GM12878 (cell line): Measurements from ENCODE around the gene PGM2L1. TPM values are rescaled to one million over a fixed set of nuclear protein-coding genes. Genes with fewer than 3 reads are reported as not detected.

Source experiments
- ATAC-seq: fragments of 200-7000 bp; cut with Tn5 transposase; 3 replicates; pipeline ENCODE4 v1.9.1; 2020; ENCODE audit warnings: mild to moderate bottlenecking, moderate library complexity
- BruUV-seq: library from RNA; stranded (reverse); fragments of 400-500 nt; replicated peaks from 2 replicates; lab custom pipeline; 2021; lab: Mats Ljungman, UMichigan
- CTCF ChIA-PET: fragments of 300-600 bp; sonication (Branson Sonifier 250); formaldehyde crosslinking; extraction: SDS; loops from one replicate; lab custom pipeline; 2021; ENCODE audit warnings: inconsistent platforms; lab: Yijun Ruan, JAX
- POLR2A ChIA-PET: fragments of 350-600 bp; formaldehyde crosslinking; extraction: SDS; loops from one replicate; lab custom pipeline; 2021; ENCODE audit warnings: inconsistent platforms; lab: Charles Lee
- RAD21 ChIA-PET: fragments of 300-600 bp; sonication (Branson Sonifier 250); formaldehyde crosslinking; loops from one replicate; lab custom pipeline; 2023; ENCODE audit warnings: antibody characterized with exemption; ENCODE audit not compliant: unreplicated experiment; lab: Charles Lee
- SMC1A ChIA-PET: fragments of 300-600 bp; sonication (Branson Sonifier 250); formaldehyde crosslinking; loops from one replicate; lab custom pipeline; 2023; ENCODE audit not compliant: unreplicated experiment, uncharacterized antibody; lab: Charles Lee
- DNase-seq: peaks from one replicate; pipeline ENCODE4 v3.0.0-alpha.2; 2011; ENCODE audit warnings: low read depth, low spot score
- FAIRE-seq: peaks from 3 replicates; lab custom pipeline; 2011; peaks lifted over from hg19 to GRCh38; lab: Jason Lieb, UNC
- H2AFZ ChIP-seq: 2 replicates; pipeline ENCODE4 v1.6.0; 2011; ENCODE audit warnings: low read depth, low read length, control low read depth; ENCODE audit not compliant: control insufficient read depth
- H3K27ac ChIP-seq: 2 replicates; pipeline ENCODE4 v1.5.1; 2011; ENCODE audit warnings: control low read depth; ENCODE audit not compliant: control insufficient read depth, insufficient read depth
- H3K27me3 ChIP-seq, 2 experiments: replicated peaks in 1 of 2; 2 replicates each; pipeline versions ENCODE4 v1.6.0 to v1.6.1; 2011; ENCODE audit warnings: low read length in 1 of 2; ENCODE audit not compliant: control insufficient read depth in 2 of 2, insufficient read depth in 2 of 2
- H3K36me3 ChIP-seq, 2 experiments: 2 replicates each; pipeline ENCODE4 v1.5.1; 2011; ENCODE audit warnings: low read length in 1 of 2; ENCODE audit not compliant: control insufficient read depth in 2 of 2, insufficient read depth in 2 of 2
- H3K4me1 ChIP-seq: 2 replicates; pipeline ENCODE4 v1.6.1; 2011; ENCODE audit warnings: mild to moderate bottlenecking, low read length, moderate library complexity, mixed read lengths; ENCODE audit not compliant: control insufficient read depth, insufficient read depth
- H3K4me2 ChIP-seq: 2 replicates; pipeline ENCODE4 v1.6.0; 2011; ENCODE audit warnings: control low read depth; ENCODE audit not compliant: control insufficient read depth, insufficient read depth
- H3K4me3 ChIP-seq: fragments of 200-600 bp; sonication (generic); 2 replicates; pipeline ENCODE4 v1.5.1; 2016
- H3K79me2 ChIP-seq: 2 replicates; pipeline ENCODE4 v1.6.0; 2011; ENCODE audit warnings: low read length; ENCODE audit not compliant: control insufficient read depth, insufficient read depth
- H3K9ac ChIP-seq: 2 replicates; pipeline ENCODE4 v1.8.0; 2011; ENCODE audit warnings: low read length, control low read depth, mixed read lengths; ENCODE audit not compliant: control insufficient read depth, insufficient read depth
- H3K9me3 ChIP-seq: replicated peaks from 3 replicates; pipeline ENCODE4 v1.5.1; 2011; ENCODE audit warnings: mild to moderate bottlenecking, low read length; ENCODE audit not compliant: control insufficient read depth, insufficient read depth
- H4K20me1 ChIP-seq: 2 replicates; pipeline ENCODE4 v1.6.0; 2011; ENCODE audit not compliant: control insufficient read depth, insufficient read depth
- ELK1 ChIP-seq: IDR thresholded peaks from 2 replicates; pipeline ENCODE4 v1.6.1; 2012; ENCODE audit warnings: low read depth, low read length, improper control_type of control experiment
- IKZF2 ChIP-seq, 2 experiments: fragments of 450-650 bp; IDR thresholded peaks; 2 replicates each; pipeline ENCODE4 v1.6.1; 2017; ENCODE audit warnings: mild to moderate bottlenecking in 2 of 2, moderate library complexity in 2 of 2
- KLF5 ChIP-seq: fragments of 450-650 bp; IDR thresholded peaks from 2 replicates; pipeline ENCODE4 v1.6.1; 2014; ENCODE audit warnings: mild to moderate bottlenecking; ENCODE audit not compliant: partially characterized antibody
- MTA2 ChIP-seq: fragments of 450-650 bp; IDR thresholded peaks from 2 replicates; pipeline ENCODE4 v1.6.1; 2016; ENCODE audit warnings: low read depth, mild to moderate bottlenecking, moderate library complexity
- PAX5 ChIP-seq: IDR thresholded peaks from 2 replicates; pipeline ENCODE4 v1.6.1; 2011; ENCODE audit warnings: low read depth, low read length, borderline replicate concordance
- REST ChIP-seq: IDR thresholded peaks from 2 replicates; pipeline ENCODE4 v1.6.1; 2012; ENCODE audit warnings: mild to moderate bottlenecking, low read depth, low read length
- SUZ12 ChIP-seq: fragments of 200-600 bp; sonication (generic); IDR thresholded peaks from one replicate; pipeline ENCODE4 v1.6.1; 2018; ENCODE audit warnings: antibody characterized with exemption, mild to moderate bottlenecking; ENCODE audit not compliant: unreplicated experiment
- TCF7 ChIP-seq: IDR thresholded peaks from 2 replicates; pipeline ENCODE4 v1.6.1; 2014; ENCODE audit warnings: antibody characterized with exemption, borderline replicate concordance
- ZNF687 ChIP-seq: fragments of 450-650 bp; IDR thresholded peaks from 2 replicates; pipeline ENCODE4 v1.6.1; 2017; ENCODE audit warnings: mild to moderate bottlenecking, moderate library complexity
- ZSCAN29 ChIP-seq: fragments of 450-650 bp; IDR thresholded peaks from 2 replicates; pipeline ENCODE4 v1.6.1; 2017; ENCODE audit warnings: mild to moderate bottlenecking, moderate library complexity
- WGBS: methylation state at CpG from one replicate; pipeline ENCODE4 v1.1.6; 2016; ENCODE audit warnings: low lambda C conversion rate; ENCODE audit not compliant: insufficient replicate concordance, insufficient coverage; ENCODE audit errors: missing lambda C conversion rate; 5-methylcytosine and 5-hydroxymethylcytosine counted together
- in situ Hi-C: fragments of 300-500 bp; cut with MboI; formaldehyde crosslinking; loops from 9 replicates; pipeline ENCODE4 v1.14.3; 2018; ENCODE audit warnings: mixed read lengths
- intact Hi-C: fragments of 100-400 bp; cut with micrococcal nuclease; formaldehyde crosslinking; loops from one replicate; pipeline ENCODE4 v1.14.2; 2022; ENCODE audit not compliant: unreplicated experiment
- polyA plus RNA-seq, 11 experiments: library from polyadenylated mRNA; depleted of rRNA in 4 of 11; unstranded in 6 of 11; stranded (reverse) in 5 of 11; fragments of >200 nt; fragmentation: Nextera tagmentation in 4 of 11; fragmentation: Illumina TruSeq in 1 of 11; extraction: Ambion mirVana in 4 of 11; extraction: Trizol in 1 of 11; gene quantifications; 1 replicate in 1 of 11; 2 replicates in 10 of 11; pipeline versions ENCODE4 v1.2.1 to v1.2.3, GENCODE V29; 2011 to 2016; ENCODE audit warnings: inconsistent platforms in 2 of 11, missing spikeins in 2 of 11, low read depth in 1 of 11
- total RNA-seq, 4 experiments: library from RNA; depleted of rRNA in 3 of 4; stranded (reverse); fragments of >200 nt in 3 of 4; fragmentation: Illumina TruSeq in 1 of 4; extraction: Trizol in 1 of 4; gene quantifications; 2 replicates each; pipeline versions ENCODE4 v1.2.1 to v1.2.3, GENCODE V29; 2013 to 2021

PGM2L1 gene
- total and polyA plus RNA-seq, 10 of the 15 experiments (the other 5 are each of a cell fraction or from before 2014, with no cell fraction given) = 0.04 to 0.20 (median 0.13) TPM; not detected in 1

GRCh38 chr11:74282421-74282820, 115.8 kb downstream of the PGM2L1 start:
- in situ Hi-C loops (no loop called here), intact Hi-C loops (no loop called here)
- no peaks in the 10 kb centered on the region for H4K20me1 ChIP-seq
- H3K9me3 ChIP-seq = no peaks in the 10 kb centered on the region; the same call in 1 of the 3 replicates
- no peak for DNase-seq
- RAD21 ChIA-PET = no interaction called here
- POLR2A ChIA-PET = no interaction called here
- peaks cover 3% of the 10 kb centered on the region for H3K4me1 ChIP-seq
- TF ChIP-seq PAX5 = no peak
- no peak for TF ChIP-seq KLF5
- TF ChIP-seq MTA2 = no peak
- TF ChIP-seq REST = no peak
- TF ChIP-seq TCF7 = no peak
- TF ChIP-seq ELK1 = no peak
- no peak for TF ChIP-seq SUZ12
- TF ChIP-seq ZSCAN29 = no peak
- TF ChIP-seq IKZF2 (IDR thresholded peaks at IDR 0.05) = no peak
- TF ChIP-seq ZNF687 = no peak
- BruUV-seq = no TSS peak
- CTCF ChIA-PET = no interaction called here
- no peak overlapping the region for H3K9ac ChIP-seq
- H3K4me2 ChIP-seq = no peak overlapping the region
- no peaks in the 10 kb centered on the region for H3K36me3 ChIP-seq
- no peak for FAIRE-seq
- H2AFZ ChIP-seq = no peak overlapping the region
- ATAC-seq = no peak
- H3K79me2 ChIP-seq = no peaks in the 10 kb centered on the region
- SMC1A ChIA-PET = no interaction called here
- no peak overlapping the region for H3K27ac ChIP-seq
- 57% methylated on average over 3 of the region's 3 CpGs for WGBS
- H3K27me3 ChIP-seq = no peaks in the 10 kb centered on the region
- H3K4me3 ChIP-seq = no peak overlapping the region
